NCI-H345 treated with DMSO at 0.1 percent for 48 hours (cell line): ENCODE data around the gene AMPD3.
"Not testable (repeated sequence)": the region's sequence is repeated elsewhere in the genome, so short reads cannot be mapped to it uniquely, and the experiment has no call there.

ENCODE experiments used
- DNase-seq: peaks from one replicate; lab custom pipeline; 2025; ENCODE audit not compliant: unreplicated experiment; lab: John Stamatoyannopoulos, UW

The AMPD3 gene

DNA sequence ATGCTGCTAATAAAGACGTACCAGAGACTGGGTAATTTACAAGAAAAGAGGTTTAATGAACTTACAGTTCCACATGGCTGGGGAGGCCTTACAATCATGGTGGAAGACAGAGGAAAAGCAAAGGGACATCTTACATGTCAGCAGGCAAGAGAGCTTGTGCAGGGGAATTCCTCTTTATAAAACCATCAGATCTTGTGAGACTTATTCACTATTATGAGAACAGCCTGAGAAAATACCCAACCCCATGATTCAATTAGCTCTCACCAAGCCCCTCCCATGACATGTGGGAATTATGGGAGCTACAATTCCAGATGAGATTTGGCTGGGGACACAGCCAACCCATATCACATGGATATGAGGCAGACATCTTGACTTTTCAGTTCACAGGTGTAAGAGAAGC, 18.4 kb upstream of the AMPD3 start:
- not testable (repeated sequence) for DNase-seq

DNA sequence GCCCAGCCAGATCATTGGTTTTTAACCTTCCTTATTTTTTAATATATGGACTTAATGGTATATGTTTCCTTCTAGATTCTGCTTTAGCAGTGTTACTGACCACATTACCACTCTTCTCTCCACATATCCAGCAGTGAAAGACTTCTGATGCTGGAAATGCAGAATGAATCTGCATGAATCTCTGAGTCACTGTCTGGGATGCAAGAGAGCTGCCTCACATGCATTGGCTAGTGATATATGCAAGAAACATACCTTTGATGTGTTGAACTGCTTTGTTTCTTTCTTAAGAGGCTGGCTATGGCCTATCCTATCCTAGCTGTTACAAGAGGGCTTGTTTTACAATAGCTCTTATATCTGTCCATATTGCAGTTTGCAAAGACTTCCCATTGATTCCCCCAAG, 16.6 kb upstream of the AMPD3 start:
- DNase-seq, result no peak

DNA sequence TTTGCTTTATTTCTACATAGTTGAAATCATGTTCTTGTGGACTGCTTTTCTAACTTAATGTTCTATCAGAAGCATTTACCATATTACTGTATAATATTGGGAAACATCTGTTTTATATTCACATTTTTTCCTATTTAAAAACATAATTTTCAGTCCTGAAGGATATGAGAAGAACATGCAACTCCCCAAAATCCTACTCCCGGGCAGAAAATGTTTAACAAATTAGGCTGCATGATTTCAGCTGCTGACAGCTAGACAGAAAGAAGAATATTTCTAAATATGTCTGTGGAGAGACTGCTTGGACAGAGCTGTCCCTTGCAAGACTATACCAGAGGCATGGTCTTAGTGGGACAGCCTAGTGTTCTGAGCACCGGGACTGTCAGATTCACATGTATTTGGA, 15.7 kb upstream of the AMPD3 start:
- no peak for DNase-seq

DNA sequence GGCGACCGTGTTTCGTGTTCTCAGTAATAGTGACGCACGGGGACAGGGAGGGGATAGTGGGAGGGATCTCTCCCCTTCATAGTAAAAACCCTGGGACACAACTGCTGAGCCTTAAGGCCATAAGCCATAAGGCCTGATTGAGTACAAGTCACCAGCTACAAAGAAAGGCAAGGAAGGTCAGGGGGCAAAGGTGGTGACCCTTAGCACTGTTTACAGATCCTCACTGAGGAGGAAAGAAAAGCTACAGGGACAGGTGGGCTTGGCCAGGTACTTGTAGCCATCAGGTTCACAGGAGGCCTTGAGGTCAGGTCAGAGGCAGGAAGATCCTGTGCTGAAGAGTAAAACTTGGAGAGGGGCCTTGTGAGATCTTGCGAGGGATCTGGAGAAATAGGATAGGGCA, 15.1 kb upstream of the AMPD3 start:
- DNase-seq, result no peak

DNA sequence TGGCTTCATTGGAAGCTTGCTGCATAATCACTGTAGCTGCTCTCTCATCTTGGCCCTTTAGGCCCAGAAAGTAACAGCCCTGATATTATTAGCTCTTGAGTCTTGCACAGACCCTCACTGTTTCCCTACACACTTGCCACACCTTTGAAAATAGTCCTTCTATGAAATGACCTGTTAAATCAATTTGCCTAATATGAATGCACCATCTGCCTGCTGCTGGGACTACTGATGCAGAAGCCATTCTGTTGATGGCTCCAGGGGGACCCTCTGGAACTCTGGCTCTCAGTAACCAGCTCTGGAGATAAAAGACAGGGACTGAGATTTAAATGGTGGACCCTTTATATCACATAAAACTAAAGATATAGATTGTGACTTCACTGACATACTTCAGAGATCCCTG, 14.7 kb upstream of the AMPD3 start:
- DNase-seq, result no peak

DNA sequence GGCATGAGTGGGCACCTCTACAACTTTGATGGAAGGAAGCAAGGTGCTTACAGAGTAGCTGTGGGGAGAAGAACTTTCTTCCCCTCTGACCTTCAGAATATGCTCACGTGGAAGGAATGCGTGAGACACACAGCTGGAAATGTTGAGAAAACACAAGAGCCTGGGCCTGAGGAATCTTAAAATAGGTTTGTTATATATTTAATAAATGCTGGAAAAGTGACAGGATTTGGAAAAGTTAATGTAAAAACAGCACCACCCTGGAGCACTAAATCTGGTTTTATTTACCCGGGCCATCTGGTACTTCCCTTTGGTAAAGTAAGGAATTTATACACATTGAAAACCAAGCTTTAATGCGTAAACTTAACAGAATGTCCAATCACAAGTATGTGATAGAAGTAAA, 14.0 kb upstream of the AMPD3 start:
- no peak for DNase-seq

DNA sequence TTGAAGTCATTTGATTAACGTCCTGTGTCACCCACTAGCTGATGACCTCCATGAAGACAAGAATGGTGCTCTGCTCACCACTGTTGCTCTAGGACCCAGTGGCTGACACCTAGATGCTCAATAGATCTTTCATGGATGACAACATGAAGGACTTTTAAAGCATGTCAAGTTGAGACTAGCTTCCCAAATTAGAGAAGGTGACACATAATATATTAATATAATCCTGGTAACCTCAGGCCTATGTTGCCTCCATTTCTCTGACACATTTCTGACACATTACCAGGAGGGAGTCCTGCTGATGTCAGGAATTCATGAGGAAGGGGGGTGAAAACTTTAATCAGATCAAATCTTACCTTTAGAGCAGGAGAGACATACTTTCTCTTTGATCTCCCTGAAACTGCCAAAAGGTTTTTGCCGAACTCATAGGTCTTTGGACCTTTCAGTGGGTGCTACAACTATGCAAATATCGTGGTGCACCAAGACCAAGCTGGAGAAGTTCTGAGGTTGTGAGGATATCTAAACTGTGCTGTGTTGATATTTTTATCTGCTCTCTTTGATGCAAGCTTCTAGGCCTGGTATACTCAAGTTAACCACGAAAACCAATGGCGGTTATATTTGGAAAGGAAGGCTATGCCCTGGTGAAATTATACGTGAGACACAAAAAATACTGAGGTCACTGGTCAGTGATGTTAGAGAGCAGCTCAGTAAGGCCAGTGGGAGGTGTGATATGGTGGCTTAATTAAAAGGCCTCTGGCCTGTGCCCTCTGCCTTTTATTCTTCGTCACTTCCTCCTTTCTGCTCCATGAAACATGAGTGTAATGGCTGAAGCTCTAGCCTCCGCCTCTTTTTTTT, 13.2 kb upstream of the AMPD3 start:
- no peak for DNase-seq

DNA sequence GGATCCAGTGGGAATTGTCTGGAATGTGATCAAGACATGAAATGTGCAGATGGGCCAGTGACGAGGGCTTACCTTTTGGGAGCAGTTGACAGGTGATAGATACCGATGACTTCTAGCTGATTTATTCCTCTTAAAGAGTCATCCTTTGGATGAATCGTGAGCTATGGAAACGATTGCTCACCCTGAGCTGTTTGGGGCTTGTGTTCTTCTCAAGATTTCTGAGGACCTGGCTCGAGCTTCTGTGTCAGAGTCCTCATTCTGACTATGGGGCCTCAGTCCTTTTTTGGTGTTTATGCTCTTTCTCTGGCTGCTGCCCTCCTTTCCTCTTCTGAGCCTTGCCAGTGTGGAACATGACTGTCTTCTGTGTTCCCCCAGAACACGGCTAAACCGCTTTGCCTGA, 11.9 kb upstream of the AMPD3 start:
- DNase-seq, result no peak

DNA sequence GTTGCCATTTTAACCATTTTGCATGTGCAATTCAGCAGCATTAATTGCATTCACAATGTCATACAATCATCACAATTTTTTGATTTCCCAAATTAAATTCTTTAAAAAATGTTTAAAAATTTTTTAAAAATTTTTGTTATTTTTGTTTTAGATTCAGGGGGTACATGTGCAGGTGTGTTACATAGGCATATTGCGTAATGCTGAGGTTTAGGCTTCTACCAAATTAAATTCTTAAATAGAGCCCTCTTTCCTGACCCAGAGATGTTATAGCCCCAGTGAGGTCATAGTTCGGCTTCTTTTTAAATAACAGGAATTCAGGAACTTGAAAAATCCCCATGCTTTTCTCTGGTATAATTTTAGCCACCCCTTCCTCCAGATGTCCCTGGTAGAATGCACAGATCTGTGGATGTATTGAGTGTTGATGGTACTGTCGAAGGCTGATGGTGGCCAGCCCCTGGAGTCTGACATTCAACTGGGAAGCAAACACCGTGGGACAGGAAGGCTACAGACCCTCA, 11.3 kb upstream of the AMPD3 start:
- no peak for DNase-seq

DNA sequence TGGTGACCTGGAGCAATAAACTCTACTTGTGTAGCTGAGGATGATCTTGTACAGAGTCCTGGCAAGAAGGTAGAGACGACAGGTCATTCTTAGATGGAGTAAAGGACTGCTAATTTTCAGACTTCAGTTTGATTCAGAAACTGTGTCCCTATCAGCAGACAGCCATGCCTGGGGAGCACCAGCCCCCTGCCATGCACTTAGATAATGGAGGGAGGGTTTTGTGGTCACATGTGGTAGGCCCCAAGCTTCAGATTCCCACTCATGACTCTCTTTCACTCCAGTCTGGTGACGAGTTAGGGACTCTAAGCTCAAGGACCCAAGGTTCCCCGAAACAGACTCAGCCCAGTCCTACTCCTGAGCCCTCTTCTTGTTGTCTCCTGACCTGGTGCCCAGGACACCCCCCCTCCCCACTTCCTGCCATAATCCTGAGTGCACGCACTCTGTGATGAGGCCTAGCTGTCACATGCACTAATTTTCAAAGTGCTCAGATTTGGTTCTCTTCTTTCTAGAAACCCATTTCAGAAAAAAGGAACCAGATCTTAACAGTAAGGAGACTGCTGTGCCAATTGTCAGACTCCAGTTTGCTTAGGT, 10.2 kb upstream of the AMPD3 start:
- no peak for DNase-seq

DNA sequence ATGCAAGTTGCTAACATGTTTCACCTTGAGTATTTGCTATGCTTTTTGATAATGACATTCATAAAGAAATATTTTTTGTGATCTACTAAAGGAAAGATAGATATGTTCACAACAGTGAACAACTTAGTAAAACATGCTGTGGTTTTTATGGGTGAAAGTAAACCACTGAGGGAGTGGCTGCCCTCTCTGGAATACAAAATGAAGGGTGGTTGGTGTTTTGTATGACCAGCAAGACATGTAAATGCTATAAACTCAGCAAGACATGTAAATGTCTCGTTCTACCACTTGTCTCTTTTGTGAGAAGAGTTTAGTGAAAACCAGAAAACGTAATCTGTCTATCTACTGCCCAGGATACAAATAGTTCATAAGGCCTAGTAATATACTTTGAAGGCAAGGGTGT, 7.6 kb upstream of the AMPD3 start:
- no peak for DNase-seq

DNA sequence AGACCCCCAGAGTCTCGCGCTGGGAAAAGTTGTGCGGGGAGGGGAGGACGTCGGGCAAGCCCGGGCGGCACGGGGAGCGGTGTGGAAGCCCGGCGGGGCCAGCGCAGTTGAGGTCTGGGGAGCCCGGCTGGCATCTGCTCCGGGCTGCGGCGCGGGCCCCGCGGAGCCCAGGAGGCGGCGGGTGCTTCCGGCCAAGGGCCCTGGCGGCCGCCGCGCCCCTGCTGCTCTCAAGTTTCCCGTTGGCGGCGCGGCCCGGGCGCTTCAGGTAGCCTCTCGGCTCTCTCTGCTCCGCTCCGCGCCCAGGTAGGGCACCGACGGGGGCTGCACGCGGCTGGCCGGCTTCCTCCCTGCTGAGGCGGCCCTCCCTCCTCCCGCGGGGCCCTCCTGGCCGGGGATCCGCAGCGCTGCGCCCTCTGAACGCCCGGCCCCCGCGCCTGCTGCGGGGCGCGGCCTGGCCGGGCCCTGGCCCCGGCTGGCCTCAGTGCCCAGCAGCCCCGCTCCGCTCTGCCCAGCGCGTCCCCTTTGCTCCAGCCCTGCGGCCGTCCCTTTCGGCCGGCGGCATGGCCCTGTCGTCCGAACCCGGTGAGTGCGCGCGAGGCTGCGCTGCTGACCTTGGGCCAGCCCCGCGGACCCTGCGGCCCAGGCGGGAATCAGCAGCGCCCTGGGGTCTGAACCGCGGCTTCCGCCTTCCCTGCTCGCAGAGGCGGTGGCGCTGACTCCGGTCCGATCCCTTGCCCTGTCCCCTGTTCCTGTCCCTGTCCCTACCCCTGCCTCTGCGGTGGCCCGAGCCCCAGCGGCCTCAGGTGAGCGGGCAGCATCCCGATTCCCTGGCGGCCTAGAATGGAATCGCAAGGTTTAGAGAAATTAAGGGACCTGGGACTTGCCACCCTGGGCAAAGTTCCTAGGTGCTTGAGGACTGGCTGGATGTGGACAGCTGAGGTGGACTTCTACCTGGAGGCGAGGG, 4.3 kb upstream of the AMPD3 start:
- DNase-seq, result peak; percentile 69

DNA sequence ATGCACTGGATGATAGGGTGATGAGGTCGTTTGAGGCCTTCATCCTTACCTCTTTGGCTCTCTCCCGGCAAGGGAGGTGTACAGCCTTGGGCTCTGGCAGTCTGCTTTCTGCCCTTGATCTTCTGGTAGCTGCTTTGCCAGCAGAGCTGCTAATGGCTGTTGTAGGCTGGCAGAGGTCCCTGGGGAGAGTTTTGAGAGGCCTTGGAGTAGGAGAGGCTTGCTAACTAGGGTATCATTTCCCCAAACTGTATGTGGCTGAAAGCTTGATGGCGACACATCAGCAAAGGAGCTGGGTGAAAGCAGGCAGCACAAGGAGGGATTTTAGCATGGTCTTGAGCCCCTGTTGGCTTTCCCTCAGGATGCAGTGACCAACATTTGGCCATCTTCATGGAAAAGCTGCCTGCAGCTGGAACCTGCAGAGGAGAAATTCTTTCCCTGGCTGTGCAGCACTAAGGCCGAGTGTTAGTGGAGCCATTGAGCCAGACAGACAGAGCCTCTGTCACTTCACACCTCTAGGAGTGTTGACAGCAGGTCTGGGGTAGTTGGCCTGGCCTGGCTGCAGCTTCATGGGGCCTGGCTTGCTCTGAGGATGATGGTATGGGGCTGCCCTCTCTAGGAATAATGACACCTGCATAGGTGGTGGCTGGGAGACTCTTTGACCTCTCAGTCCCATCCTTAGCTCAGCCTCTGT, 3.5 kb upstream of the AMPD3 start:
- peak; percentile 50 for DNase-seq

DNA sequence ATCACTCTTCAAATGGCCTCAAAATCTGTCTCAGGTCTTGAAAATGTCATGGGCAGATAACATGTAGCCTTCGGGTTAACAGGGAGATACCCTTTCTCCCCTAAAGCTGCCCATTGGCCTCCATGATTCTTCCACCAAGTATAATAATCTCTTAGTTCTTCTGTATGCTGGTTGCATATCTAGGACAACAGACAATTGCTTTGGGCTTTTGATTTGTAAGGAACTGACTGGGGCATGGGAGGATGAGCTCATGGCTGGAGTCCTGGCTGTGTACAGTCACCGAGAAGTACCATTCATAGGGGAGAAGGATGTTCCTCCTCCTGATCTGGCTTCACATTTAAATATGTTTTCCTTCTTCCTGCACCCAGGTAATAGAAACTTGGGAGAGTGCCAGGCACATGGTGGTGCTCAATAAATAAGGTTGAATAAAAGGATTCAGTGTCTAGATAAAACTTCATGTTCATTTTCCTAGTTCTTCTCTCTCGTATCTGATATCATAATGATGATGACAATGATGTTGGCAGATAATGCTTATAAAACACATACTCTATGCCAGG, 2.8 kb upstream of the AMPD3 start:
- peak; percentile 5 for DNase-seq

DNA sequence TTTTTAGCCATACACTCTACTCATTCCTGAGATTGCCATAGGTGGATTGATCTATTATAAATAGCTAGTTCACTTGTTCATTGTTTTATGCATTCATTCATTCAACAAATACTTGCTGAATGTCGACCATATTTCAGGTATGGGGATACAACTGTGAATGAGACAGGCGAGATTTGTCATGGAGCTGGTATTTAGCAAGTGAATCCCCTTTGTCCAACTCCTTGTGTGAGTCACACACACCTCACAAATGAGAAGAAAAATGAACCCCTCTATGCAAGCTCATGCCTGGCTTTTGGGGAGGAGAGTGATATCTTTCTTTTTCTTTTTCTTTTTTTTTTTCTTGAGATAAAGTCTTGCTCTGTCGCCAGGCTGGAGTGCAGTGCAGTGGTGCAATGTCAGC, 1.8 kb upstream of the AMPD3 start:
- DNase-seq, result no peak

DNA sequence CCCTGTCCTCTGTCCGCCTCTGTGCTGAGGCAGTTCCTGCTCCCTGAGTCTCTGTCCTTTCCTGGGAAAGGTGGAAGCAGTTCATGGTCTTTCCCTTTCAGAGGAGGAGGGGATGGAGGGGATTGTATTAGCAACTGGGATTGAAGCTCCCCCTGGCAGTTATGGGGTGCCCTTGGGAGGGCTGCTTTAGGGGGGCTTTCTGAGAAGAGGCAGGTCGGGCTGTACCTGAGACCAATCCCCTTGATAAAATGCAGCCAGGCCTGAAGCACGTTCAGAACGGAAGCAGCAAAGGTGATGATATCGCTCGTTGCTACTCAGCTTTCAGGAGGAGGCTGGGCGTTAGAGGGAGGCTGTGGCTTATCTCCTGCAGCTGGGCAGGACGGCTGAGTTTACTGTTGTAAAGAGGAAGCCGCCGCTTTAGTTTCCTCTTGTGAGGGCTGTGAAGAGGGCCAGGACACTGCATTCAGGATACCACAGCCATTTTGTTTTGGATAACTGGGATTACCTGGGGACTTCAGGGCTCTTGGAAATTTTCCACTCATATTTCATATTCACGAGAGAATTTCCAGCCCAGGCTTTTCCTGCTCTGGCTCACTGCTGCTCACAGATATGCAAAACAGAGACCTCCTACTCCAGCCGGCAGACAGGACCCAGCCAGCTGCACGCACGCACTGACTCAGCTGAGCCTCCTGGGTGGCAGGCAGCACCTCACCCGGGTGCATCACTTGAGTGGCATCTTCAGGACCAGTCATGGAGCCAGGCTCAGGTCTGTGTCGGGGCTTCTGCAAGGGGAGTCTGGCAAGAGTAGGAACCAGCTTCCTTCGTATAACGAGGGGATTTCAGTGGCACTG, 798 bp downstream of the AMPD3 start:
- DNase-seq, result peak; percentile 79

DNA sequence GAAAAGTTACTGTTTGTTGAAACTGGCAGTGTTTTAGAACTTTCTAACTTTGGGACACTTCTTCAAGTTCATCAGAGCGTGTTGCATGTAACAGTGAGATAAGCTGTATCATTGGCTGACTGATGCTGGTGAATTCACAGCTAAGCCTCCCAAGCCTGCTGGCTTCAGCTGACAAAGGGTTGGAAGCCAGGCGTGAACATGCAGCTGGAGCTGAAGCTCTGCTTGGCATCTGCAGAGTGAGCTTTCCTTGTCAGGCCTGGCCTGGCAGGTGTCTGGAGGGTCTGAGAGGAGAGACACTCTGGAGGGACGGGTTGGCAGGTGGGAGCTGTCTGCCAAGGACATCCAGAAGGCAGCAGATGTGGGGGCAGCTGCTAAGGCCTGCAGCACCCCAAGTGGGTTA, 1.5 kb downstream of the AMPD3 start:
- DNase-seq, result peak; percentile 69

DNA sequence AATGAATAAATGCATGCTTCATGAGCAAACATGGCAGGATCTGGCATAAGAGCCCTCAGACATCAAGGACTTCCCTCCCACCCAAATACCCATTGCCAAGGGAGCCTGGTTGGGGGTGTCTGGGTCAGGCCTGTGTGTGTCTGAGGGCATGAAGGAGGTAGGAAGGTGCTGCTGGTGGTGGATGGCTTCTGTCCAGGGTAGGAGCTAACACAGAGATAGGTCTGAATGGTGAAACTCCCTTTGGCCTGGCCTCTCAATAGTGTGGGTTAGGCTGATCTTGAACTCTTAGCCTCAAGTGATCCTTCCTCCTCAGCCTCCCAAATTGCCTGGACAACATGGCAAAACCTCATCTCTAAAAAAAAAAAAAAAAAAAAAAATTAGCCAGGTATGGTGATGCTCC, 2.8 kb downstream of the AMPD3 start:
- DNase-seq, result no peak
